Inflammatory macrophage treated with lipopolysaccharide for 4 hours (primary cell): ENCODE data around the gene EFNA3.
A peak's percentile ranks its signal among the peaks of the same experiment; 100 is the strongest.

Experiments
- DNase-seq: peaks from one replicate; pipeline ENCODE4 v3.0.0-alpha.2; 2020

EFNA3 gene

DNA sequence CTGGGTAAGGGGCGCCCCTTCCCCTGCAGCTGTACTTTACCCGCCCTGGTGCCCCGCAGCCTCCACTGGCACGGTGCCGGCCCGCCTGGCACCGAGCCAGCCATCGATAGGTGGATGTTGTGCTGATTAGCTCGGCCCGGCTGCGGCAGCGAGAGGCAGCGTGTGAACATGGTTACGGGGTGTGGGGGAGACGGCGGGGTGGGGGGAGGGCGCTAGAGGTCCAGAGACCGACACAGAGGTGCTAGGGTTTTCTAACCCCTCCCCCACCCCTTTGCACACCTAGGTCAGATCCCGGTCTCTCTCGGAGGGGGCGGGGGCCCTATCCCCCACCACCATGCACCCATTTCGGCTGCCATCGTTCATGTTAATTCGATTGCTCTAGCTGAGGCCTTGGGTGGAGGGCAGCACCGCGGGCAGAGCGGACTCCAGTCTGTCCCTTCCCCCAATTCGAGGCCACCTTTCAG, 8.4 kb upstream of the EFNA3 start:
- no peak for DNase-seq

DNA sequence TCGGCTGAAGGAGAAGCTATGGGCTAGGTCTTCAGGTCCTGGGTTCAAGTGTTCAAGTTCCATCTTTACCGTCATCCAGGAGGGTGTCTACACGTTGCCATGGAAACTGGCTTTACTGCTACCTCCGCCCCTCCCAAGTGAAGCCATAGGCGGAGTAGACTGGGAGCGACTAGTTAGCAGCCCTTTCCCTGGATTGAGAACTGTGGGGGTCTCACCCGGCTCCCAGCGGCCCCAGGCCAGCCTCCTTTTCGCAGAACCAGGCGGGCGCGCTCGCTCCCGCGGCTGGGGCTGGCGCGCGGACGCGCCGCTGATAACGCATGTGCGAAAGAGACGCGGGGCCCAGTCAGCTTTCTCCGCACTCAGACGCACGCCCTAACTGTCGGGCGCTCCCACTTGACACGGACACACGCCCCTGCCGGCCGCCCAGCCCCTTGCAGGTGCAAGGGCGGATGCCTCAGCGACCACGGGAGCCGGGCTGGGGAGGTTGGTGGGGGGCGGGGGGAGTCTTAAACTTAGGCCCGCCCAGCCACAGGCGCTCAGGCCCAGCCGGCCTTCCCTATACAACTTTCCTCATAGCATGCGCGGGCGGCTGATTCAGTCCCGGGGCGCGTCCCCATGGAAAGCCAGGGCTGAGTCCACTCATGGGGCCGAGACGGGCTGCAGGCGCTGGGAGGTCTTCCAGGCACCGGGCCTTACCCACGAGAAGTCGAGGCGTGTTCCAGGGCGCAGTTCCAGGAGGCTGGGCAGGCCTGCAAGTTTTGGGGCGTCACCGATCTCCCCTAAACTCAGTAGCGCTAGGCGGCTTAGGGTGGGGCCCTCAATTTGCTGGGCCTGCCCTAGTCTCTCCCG, 7.7 kb upstream of the EFNA3 start:
- DNase-seq, result peak; percentile 77

DNA sequence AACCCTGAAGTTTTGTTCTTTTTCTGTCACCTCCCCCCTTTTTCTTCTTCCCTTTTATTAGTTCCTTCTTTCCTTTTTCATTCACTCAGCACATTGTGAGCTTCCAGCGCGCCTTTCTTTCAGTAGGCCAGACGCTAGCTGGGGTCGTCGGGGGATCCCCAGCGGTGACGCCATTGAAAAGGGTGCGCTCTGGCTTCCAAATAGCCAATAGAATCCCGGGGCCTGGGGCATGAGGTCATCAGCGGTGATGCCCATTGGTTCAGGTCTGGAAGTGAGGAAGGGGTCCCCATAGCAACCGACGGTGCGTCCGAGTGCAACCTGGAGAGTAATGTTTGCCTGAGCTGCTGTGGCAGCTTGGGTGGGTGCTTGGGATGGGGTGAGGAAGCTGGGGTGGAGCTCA, 6.9 kb upstream of the EFNA3 start:
- DNase-seq, result peak; percentile 48

DNA sequence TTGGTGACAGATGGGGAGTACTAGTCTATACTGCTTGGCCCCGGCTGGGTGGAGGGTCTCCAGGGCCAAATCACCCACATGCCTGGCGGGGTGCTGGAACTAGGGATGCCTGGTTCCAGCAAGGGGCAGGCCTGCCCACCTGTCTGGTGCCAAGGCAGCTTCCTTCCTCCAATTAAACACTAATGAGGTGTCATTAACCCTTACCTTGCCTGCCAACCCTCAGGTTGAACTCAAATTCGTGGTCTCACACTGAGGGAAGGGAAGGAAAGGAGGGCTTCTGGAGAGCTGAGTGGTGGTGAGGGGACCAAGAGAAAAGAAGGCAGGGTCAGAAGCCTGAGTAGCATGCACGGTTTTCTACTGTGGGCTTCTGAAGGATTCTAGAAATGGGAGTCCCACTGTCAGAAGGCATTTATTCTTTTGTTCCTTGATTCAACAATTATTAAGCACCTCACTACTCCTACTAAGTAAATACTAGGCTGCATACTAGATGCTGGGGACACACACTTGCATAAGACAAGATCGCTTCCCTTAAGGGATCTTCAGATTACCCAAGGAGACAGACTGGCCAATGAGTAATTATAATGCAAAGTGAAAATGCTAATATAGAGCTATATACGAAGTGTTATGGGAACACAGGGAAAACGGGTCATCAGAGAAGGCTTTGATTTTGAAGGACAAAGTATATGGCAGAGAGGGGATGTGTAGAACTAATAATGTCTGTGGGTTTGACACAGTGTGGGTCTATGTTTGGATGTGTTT, 5.9 kb upstream of the EFNA3 start:
- DNase-seq, result peak; percentile 56

DNA sequence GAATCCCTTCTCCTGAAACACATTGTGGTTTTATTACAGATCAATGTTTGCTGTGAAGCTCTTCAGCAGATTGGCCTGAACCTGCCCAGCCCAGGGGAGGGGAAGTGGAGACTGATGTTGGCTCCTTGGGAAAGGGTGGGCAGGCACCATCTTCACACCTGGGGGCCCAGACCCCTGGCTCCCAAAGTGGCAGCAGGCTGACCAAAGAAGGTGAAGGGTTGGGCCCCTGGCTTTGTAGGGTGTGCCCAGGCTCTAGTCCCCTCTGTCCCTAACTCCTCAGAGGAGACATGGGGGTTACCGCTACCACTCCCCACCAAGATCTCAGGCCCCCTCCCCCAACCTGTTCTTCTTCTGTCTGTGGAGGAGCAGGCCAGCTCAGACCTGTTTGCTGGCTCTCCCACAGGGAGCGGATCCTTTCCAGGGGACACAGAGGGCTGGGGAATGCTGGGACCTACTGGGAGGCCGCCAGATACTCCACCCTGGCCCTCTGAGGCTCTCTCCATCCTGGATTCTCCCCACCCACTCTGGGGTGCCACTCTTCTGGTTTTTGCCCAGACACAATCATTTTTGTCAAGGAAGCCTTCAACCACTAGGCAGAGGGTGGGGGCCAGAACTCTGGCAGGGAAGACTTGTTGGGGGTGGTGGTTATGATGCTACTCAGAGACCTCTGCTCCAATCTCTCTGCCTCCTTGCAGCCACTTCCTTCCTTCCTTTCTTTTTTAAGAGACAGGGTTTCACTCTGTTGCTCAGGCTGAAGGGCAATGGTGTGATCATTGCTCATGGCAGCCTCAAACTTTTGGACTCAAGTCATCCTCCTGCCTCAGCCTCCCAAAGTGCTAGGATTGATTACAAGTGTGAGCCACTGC, 5.0 kb upstream of the EFNA3 start:
- DNase-seq, result no peak

DNA sequence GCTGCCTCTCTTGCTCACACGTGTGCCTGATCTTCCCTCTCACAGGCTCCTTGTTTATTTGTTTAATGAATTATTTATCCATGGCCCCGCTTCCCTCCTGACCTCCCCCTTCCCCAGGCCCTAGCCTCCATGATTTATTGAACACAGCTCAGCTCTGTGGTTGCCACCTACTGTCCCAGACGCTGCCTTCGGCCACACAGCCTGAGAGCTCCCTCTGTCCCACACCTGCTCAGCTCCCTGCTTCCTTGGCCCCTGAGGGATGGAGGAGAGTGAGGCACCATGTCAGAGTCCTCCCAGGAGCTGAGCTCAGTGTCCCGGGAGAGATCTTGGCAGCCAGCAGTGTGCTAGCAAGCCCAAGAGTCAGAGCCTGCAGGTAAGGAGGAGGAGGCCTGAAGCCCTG, 3.1 kb upstream of the EFNA3 start:
- no peak for DNase-seq

DNA sequence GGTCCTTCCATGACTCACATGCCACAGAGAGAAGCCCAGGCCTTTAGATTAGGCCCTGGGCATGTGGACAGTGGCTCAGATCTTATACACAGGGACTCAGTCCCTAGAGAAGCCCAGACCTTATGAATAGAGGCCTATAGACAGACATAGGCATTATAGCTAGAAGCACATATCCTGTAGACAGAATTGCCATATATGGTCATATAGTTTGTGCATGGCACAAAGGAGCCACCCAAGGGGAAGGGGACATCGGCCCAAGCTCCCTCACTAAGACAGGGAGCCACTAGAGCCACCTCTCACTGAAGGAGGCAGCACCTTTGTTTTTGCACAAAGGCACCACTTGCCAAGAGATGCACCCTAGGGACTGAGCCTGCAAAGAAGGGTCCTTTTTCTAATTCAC, 2.3 kb upstream of the EFNA3 start:
- no peak for DNase-seq

DNA sequence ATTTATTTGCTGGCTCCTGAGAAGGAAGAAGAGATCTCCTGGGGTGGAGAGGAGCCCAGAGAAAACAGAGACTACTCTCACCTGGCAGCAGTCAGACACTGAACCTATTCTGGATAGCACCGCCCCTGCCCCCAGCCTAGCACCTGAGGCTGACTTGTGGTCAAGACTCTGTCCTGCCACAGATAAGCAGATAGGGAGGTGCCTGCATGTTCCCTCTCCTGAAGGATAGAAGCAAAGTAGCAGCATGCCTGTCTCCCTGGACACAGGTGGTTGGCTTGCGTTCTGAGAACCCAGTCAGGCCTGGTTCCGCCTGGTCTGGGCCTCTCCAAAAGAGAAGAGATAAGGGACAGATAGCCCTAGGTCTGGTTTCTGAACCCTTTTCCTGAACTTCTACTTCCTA, 1.3 kb upstream of the EFNA3 start:
- DNase-seq, result no peak

DNA sequence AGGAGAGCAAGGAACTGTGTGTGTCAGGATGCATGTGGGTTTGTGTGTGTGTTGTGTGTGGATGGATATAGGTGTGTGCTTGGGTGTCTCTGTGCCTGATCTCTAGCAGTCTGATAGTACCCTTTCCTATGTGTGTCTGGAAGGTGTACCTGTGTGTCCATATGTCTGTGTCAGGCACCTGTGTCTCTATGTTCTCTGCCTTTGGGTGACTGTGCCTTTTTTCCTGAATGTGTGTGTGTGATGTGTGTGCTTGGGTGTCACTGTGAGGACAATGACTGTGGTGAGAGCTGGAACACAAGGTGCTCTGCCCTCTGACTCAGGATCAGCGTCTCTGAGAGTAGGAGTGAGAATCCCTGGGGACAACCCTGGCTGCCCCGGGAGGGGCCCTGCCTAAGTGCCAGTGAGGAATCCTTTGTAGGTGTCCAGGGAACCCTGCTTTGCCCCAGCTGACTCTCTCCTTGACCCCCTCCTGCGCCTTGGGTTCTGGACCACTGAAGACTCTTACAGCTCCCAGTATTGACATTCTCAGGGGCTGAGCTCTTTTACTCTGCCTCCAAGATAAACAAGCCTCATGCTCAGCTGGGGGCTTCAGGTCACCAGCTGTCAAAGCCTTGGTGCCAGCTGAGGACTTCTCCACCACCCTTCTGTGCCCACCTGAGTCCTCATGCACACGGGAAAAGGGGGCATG, 735 bp upstream of the EFNA3 start:
- no peak for DNase-seq

DNA sequence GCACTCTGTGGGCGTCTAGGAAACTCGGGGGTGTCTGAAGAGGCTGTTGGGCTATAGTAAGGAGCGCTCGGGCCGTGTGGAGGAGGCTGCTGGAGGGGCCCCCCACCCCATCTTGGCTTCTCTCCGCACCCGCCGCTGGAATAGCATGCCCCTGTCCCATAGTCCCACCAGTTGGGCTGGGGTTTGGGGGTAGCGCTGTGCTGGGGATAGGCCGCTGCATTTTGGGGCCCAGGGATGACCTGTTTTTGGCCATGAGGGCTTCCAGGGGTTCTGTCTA, 511 bp downstream of the EFNA3 start:
- DNase-seq, result no peak

DNA sequence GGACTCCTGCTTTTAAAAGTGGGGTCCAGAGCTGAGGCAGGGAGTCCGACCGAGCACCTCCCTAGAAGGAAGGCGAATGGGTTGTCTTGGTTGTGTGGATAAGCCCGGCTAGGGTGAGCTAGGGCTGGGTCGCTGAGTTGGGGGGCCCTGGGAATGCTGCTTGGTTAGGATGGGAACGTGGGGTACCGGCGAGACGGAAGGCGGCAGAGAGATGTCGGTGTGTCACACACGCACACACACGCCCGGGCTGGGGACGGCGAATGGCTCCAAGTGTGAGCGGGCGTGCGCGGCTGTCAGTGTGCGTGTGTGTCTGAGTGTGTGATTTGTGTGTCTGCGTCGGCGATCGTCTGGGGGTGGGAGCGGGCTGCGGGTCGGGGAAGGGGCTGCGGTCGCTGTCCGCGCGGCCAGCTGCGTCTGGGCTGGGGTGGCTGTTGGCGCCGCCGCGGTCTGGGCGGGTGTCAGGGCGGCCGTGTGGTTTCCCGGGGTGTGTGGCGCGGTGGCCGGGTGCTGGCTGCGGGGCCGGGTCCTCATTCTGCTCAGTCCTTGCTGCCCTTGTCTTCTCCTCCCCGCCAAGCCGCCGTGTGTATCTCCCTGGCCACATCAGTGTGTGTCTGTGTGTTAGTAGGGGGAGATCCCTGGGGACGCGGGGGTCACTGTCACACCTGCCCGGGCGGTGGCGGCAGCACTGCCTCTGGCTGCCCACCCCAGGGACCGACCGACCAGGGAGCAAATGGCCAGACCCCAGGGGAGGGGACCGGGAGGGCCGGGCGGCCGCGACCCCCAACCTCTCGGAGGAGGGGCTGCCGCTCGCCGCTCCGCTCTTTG, 1.1 kb downstream of the EFNA3 start:
- DNase-seq, result no peak

DNA sequence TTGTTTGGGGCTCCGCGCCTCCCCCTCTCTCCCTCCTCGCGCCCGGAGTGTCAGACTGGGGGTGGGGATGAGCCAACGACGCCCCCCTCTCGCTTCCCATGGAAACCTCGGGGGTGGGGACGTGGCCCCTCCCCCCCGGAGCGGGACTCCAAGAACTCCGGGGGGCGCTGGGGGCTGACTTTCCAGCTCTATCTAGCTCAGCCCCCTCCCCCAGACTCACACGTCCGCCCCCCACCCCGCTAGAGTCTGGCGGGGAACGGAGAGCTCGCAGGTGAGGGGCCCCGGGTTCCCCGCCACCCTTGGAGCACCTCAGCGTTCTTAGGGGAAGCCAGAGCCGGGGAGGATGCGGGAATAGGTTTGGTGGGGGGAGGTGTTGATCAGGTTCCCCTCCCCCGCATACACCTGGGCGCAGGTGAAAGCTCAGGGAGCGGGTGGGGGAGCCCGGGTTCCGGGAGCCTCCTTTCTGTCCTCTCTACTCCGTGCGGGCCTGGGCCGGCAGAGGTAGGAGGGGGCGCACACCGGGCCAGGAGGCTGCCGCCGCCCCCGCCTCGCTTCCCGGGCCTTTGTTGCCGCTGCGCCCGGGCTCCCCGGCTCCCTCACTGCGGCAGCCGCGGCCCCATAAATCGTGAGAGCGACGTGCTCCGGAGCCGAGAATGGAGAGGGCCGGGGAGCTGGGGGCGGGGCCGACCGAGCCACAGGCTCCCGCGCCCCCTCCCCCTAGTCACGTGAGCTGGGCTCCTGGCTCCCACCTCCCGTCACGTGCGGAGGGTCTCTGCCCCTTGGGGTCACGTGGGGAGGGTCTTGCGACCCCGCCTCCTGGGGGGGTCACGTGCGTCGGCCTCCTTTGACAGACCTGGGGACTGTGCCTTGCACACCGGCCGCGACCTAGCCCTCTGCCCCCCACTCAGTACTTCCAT, 1.9 kb downstream of the EFNA3 start:
- no peak for DNase-seq

DNA sequence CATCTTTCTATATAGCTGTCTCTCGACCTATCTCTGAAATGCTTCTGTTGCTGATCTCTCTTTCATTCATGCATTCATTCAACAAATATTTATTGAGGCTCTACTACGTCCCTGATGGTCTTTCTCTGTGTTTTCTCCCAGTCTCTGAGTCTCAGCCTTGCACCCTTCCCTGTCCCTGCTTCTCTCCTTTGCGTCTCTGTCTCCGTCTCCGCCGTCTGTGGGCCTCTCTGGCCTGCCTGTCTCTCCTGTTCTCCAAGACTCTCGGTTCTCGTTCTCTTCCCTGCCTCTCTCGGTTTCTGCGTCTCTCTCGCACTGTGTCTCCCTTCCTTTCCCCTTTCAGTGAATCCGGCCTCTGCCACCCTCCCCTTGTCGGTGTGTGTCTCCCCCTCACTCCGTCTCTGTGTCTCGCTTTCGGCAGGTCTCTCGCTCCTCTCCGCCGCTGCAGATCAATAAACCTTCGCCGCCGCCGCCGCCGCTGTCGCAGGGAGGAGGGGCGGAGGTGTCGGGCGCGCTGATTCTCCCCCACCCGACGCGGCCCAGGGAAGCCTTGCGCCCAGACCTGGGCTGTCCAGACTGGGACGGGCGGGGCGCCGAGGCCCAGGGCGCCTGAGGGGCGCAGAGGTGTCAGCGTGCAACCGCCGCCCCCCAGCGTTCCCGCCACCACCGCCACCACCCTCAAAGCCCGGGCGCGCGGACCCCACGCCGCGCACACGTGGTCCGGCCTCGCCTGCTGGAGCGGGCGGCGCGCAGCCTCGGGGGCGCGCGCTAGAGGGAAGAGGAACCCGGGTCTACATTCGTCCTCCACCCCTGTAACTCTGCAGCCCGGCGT, 3.0 kb downstream of the EFNA3 start:
- DNase-seq, result no peak

DNA sequence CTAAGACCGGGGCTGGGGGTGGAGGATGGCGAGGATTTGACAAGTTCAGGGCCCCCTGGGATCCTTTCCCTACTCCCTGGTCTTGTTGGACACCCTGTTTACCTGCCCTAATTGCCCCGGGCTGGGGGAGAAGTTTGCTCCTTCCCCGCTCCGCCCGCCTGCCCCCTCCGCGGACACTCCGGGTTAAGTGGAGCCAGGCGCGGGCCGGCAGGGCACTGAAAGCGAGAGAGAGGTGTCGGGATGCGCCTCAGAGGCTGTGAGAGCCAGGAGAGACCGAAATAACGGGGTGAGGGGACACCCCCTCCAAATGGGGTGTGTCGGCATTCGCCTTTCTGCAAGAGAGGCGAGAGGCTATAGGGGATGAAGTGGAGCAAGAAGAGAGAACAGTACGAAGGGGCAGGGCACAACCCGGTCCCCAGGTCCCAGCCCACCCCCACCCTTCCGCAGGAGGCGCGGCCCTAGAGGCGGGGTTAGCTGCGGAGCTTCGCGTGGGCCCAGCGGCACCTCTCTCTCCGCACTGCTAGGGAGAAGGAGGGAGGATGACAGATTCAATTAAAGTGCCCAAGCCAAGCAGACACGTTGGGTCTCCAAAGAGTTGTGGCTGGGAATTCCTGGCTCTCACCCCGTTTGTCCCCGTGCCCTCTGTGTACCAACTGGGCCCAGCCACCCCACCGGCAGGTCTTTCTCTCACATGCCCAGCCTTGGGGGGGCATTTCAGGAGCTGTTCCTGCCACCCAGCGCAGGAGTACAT, 3.8 kb downstream of the EFNA3 start:
- DNase-seq, result no peak

DNA sequence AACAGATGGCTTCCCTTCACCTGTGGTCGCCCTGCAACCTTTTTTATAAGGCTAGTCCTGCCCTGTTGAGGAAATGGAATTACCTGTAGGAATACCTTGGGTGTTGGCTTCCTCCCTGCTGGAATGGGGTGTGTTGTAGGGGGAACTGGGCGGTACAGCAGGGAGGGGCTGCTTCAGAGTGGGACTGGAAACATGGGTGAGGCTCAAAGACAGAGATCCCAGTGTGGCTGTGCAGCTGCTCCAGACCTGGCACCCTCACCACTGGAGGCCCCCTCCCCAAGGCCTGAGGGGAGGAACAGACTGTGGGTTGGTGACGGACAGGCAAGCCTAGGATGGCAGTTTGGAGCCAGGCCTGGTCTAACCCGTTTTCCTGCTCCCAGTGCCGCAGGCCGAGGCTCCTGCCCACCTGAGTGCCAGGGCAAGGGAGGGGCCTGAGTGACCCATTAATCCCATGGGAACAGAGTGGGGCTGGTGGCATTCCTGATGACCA, 4.5 kb downstream of the EFNA3 start:
- DNase-seq, result no peak

DNA sequence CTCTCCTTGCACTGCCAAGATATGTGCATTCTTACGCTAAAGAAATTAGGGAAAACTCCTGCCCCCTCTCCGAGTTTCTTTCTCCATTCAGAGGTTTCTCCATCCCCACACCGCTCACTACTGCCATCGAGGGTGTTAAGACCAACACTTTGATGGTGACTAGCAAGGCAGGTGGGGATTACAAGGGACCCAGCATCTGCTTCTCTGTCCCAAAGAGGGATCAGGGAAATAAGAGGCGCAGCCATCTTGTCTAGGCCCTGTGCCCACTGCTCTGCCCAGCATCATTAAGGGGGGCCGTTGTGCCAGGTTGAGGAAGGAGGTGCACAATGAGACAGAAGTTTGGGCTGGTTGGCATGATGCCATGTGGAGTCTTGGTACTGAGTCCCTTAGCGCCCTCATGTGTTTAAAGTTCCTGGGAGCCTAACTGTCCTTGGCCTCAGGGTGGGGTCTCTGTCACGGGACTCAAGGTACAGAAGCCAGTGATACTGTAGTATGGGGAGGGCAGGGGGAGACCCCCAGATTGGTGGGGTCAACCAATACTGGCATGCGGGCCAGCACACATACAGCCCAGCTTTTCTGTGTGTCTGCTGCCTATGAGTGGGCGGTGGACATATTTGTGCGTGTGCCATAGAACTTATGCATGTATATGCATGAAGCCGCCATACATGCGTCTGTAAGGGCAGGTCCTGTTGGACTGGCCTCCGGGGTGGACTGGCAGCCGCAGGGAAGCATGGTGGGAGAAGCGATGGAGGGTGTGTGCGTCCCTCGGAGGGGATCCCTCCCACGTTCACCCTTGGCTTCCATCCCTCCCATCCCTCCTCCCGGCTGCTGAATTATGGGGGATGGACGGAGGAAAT, 5.5 kb downstream of the EFNA3 start:
- DNase-seq, result peak; percentile 42

DNA sequence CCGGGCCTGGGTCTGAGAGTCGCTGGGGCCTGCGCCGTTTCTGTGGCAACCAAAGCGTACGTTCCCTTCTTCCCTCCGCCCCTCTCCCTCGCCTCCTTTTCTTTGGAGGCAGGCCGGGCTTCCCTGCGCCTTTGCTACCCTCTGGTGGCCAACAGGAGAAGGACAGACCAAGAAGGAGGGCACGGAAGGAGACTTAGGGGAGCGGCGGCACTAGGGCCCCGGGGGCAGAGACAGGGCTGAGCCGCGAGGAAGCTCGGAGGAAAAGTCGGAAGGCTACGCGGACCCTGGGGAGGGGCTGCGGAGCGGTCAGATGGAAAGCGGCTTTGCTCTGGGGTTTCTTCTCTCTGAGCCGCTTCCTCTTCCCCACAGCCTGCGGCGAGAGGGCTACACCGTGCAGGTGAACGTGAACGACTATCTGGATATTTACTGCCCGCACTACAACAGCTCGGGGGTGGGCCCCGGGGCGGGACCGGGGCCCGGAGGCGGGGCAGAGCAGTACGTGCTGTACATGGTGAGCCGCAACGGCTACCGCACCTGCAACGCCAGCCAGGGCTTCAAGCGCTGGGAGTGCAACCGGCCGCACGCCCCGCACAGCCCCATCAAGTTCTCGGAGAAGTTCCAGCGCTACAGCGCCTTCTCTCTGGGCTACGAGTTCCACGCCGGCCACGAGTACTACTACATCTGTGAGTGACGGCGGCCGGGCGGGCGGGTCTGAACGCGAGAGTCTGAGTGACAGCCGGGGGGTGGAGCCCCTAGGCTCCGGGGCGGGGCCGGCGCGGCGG, 6.3 kb downstream of the EFNA3 start:
- peak; percentile 90 for DNase-seq
